SU-DHL-6 (cell line): ENCODE results near the gene OASL.

Experiments used
- H2AFZ ChIP-seq: fragments of 200-600 bp; sonication (generic); 2 replicates; pipeline ENCODE4 v1.6.1; 2014; ENCODE audit warnings: low read depth, mild to moderate bottlenecking, moderate library complexity, mixed read lengths, antibody characterized with exemption, low read length; ENCODE audit not compliant: severe bottlenecking
- H3F3A ChIP-seq: fragments of 200-600 bp; shearing (Covaris generic); 2 replicates; pipeline ENCODE4 v1.6.0; 2016; ENCODE audit warnings: antibody characterized with exemption, mild to moderate bottlenecking; ENCODE audit not compliant: insufficient read depth
- H3K27ac ChIP-seq: fragments of 200-600 bp; sonication (generic); 2 replicates; pipeline ENCODE4 v1.5.1; 2016; ENCODE audit warnings: low read depth, mild to moderate bottlenecking, low read length, moderate library complexity, mixed read lengths
- H3K27me3 ChIP-seq: fragments of 200-600 bp; sonication (generic), shearing (Covaris generic); 2 replicates; pipeline ENCODE4 v1.6.0; 2014; ENCODE audit warnings: mild to moderate bottlenecking, low read length
- H3K36me3 ChIP-seq: fragments of 200-600 bp; sonication (generic); 2 replicates; pipeline ENCODE4 v1.6.1; 2014; ENCODE audit warnings: mild to moderate bottlenecking, low read length, mixed read lengths
- H3K4me2 ChIP-seq: fragments of 300-600, 200-600 bp; shearing (Covaris generic), sonication (generic); 2 replicates; pipeline ENCODE4 v1.6.0; 2014; ENCODE audit warnings: low read length, low read depth, mild to moderate bottlenecking; ENCODE audit not compliant: poor library complexity, severe bottlenecking
- H3K4me3 ChIP-seq: fragments of 200-600 bp; sonication (generic); 2 replicates; pipeline ENCODE4 v1.5.1; 2014; ENCODE audit warnings: antibody characterized with exemption, low read length, mild to moderate bottlenecking, mixed read lengths; ENCODE audit not compliant: insufficient read depth, poor library complexity, severe bottlenecking
- H3K79me2 ChIP-seq: fragments of 200-600 bp; sonication (generic); 2 replicates; pipeline ENCODE4 v1.6.1; 2014; ENCODE audit warnings: mild to moderate bottlenecking, low read length, moderate library complexity; ENCODE audit not compliant: insufficient read depth
- H3K9ac ChIP-seq: fragments of 200-600 bp; sonication (generic); 2 replicates; pipeline ENCODE4 v1.7.0; 2014; ENCODE audit warnings: mild to moderate bottlenecking, low read length
- H3K9me2 ChIP-seq: fragments of 200-600 bp; sonication (generic); replicated peaks from 2 replicates; pipeline ENCODE4 v1.6.1; 2014; ENCODE audit warnings: low read length; ENCODE audit not compliant: insufficient read depth
- H3K9me3 ChIP-seq: fragments of 200-600 bp; sonication (generic); 2 replicates; pipeline ENCODE4 v1.6.1; 2014; ENCODE audit warnings: low read length, mixed read lengths; ENCODE audit not compliant: insufficient read depth
- H4K20me1 ChIP-seq: fragments of 200-600 bp; sonication (generic); 2 replicates; pipeline ENCODE4 v1.6.1; 2014; ENCODE audit warnings: low read depth, mild to moderate bottlenecking, antibody characterized with exemption, low read length, moderate library complexity, mixed read lengths
- CTCF ChIP-seq: fragments of 200-600 bp; sonication (generic); IDR thresholded peaks from one replicate; pipeline ENCODE4 v1.5.1; 2017; ENCODE audit warnings: antibody characterized with exemption, mild to moderate bottlenecking, low read length, moderate library complexity; ENCODE audit not compliant: insufficient read depth, poor library complexity, severe bottlenecking
- EZH2phosphoT487 ChIP-seq: fragments of 200-600 bp; sonication (generic), shearing (Covaris generic); conservative IDR thresholded peaks from 2 replicates; pipeline ENCODE4 v1.6.1; 2018; ENCODE audit warnings: mild to moderate bottlenecking, antibody characterized with exemption, low read length, moderate library complexity, mixed read lengths

Gene OASL

DNA sequence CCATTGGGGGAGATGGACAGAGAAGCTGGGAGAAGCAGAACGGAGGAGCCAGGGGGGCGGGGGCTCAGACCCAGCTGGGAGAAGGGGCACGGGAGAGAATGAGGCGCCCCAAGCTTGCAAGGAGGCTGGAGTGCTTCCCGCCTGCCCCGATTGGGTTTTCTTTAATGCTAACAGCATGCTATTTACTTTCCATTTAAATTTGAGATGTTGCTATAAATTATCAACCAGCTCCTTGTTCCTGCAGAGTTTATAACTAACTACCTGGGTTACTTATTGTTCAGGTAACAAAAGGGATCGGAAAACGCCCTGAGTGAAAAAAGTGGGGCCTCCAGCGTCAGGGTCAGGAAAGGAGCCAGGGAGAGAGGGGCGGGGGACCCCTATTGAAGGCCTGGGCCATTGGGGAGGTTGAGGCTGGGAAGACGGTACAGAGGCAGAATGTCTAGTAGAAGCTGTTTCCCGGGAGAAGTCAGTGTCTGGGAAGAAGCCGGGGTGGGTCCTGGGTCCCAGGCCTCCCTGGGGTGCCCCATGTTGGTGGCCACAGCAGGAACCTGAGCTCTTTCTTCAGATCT, 58.2 kb downstream of the OASL start:
- Histone ChIP-seq H2AFZ (no peak overlapping the region), H3K9me2 (no peaks in the 10 kb centered on the region), H3K36me3 (no peaks in the 10 kb centered on the region), H3K9me3 (no peaks in the 10 kb centered on the region), H3K4me2 (no peak overlapping the region), H3K27ac (no peak overlapping the region), H3K9ac (no peak overlapping the region), H3F3A (no peaks in the 10 kb centered on the region), H3K27me3 (no peaks in the 10 kb centered on the region), H3K4me3 (no peak overlapping the region), H4K20me1 (no peaks in the 10 kb centered on the region), H3K79me2 (no peaks in the 10 kb centered on the region)
- no peak for TF ChIP-seq EZH2phosphoT487
- TF ChIP-seq CTCF: no peak

DNA sequence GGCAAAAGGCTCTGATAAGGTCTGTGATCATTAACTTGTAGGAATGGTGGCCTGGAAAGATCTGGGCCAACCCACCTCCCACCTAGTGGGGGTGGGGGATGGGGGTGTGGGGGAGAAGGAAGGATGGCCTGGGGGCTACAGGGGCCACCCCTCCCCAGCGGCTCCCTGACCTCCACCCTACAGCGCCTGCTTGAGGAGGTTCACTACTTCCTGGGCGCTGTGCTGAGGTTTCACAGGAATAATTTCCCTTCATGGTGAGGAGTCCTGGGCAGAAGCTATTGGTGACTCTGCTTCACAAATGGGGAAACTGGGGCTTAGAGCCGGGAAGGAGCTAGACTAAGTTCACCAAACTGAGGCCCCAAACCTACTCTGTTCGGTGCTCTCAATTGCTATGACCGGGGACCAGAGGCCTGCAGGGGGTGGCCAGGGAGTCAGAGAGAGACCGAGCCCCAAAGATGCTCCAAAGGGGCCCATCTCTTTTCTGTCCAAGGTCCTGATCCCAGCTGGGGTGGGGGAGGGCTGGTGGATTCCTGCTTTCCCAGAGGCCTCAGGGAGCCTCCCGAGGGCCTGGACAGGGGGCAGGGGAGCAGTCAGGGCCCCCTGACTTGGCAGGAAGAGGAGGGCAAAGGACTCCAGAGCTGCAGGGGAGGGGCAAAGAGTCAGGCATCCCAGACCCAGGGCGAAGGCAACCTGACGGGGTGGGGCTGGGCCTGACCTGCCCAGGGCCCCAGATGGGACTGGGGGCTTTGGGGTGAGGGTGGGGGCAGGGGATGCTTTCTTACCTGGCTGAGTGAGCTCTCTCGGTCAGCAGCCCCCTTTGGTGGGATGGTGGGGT, 59.0 kb downstream of the OASL start:
- TF ChIP-seq EZH2phosphoT487: no peak
- TF ChIP-seq CTCF: no peak
- H3K4me3 ChIP-seq: no peak overlapping the region

DNA sequence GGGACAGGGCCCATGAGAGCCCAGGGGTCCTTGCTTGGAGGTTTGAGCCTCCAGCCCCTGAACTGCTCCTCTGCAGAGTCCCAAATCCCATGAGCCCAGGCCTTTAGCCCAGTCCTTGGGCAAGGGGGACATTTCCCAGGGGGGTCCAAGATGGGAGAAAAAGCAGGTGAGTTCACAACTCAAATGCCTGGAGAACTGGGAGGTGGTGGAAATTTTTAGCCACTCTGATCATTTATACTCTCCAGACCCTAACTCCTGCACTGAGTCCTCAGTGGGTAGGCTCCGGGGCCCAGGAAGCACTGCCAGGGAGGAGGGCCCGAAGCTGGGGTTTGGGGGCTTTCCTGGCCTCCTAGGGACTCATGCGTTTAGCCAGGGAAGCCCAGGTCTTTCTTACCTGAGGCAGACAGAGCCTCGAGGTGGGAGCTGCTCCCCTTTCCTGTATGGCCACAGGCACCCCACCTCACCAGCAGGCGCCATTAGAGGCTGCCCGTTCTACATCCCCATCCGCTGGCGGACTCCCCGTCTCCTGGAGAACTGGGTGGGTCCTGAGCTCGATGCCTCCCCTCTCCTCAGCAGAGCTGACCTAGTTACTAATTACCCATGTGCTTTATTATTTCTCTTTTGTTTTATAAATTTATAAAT, 59.7 kb downstream of the OASL start:
- no peak overlapping the region for H3K4me2 ChIP-seq
- H3K9me2 ChIP-seq: no peaks in the 10 kb centered on the region
- H3K9me3 ChIP-seq: no peaks in the 10 kb centered on the region
- no peak overlapping the region for H3K9ac ChIP-seq
- H2AFZ ChIP-seq: no peak overlapping the region
- H3K4me3 ChIP-seq: no peak overlapping the region
- H3K27me3 ChIP-seq: no peaks in the 10 kb centered on the region
- no peaks in the 10 kb centered on the region for H3K79me2 ChIP-seq
- no peak overlapping the region for H3K27ac ChIP-seq
- TF ChIP-seq CTCF (no peak), EZH2phosphoT487 (no peak)
- H3F3A ChIP-seq: no peaks in the 10 kb centered on the region
- H4K20me1 ChIP-seq: no peaks in the 10 kb centered on the region
- H3K36me3 ChIP-seq: no peaks in the 10 kb centered on the region

More for the DNA sequence above, 59.0 kb downstream of the OASL start:
- H2AFZ ChIP-seq: no peak overlapping the region
- no peaks in the 10 kb centered on the region for H4K20me1 ChIP-seq
- no peaks in the 10 kb centered on the region for H3F3A ChIP-seq
- H3K9me3 ChIP-seq: no peaks in the 10 kb centered on the region
- H3K27ac ChIP-seq: no peak overlapping the region
- H3K27me3 ChIP-seq: no peaks in the 10 kb centered on the region
- H3K79me2 ChIP-seq: no peaks in the 10 kb centered on the region
- no peak overlapping the region for H3K9ac ChIP-seq
- no peaks in the 10 kb centered on the region for H3K9me2 ChIP-seq
- H3K36me3 ChIP-seq: no peaks in the 10 kb centered on the region
- H3K4me2 ChIP-seq: no peak overlapping the region
